Measurements from ENCODE around the gene CDK5RAP3. TPM values are rescaled to one million over a fixed set of nuclear protein-coding genes. Genes with fewer than 3 reads are reported as not detected.
A peak's percentile ranks its signal among the peaks of the same experiment; 100 is the strongest.
"Not testable (repeated sequence)": the region's sequence is repeated elsewhere in the genome, so short reads cannot be mapped to it uniquely, and the experiment has no call there.

The CDK5RAP3 gene, protein sequence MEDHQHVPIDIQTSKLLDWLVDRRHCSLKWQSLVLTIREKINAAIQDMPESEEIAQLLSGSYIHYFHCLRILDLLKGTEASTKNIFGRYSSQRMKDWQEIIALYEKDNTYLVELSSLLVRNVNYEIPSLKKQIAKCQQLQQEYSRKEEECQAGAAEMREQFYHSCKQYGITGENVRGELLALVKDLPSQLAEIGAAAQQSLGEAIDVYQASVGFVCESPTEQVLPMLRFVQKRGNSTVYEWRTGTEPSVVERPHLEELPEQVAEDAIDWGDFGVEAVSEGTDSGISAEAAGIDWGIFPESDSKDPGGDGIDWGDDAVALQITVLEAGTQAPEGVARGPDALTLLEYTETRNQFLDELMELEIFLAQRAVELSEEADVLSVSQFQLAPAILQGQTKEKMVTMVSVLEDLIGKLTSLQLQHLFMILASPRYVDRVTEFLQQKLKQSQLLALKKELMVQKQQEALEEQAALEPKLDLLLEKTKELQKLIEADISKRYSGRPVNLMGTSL
- total RNA-seq (10 to 100 TPM; 56.8 to 66.8 (median 64.9) TPM), polyA plus RNA-seq (54.3 TPM)
- long read RNA-seq, donor 1, transcript CDK5RAP3-231 (12 exons, 2,759 nt) = minor isoform, 6 of 102 reads
- long read RNA-seq, donor 1, transcript CDK5RAP3-201 (14 exons, 1,866 nt) = major isoform, 75 of 102 reads
- long read RNA-seq, donor 1, partial matches to known transcripts = 12 of 102 reads
- long read RNA-seq, donor 1, other reads (novel, unspliced or antisense) = 7 of 102 reads
- long read RNA-seq, donor 2, transcript CDK5RAP3-201 (14 exons, 1,866 nt) = major isoform, 33 of 50 reads
- long read RNA-seq, donor 2, partial matches to known transcripts = 5 of 50 reads
- long read RNA-seq, donor 2, other reads (novel, unspliced or antisense) = 5 of 50 reads
- long read RNA-seq, donor 3, transcript CDK5RAP3-231 (12 exons, 2,759 nt) = minor isoform, 5 of 197 reads
- long read RNA-seq, donor 3, transcript CDK5RAP3-201 (14 exons, 1,866 nt) = major isoform, 168 of 197 reads
- long read RNA-seq, donor 3, partial matches to known transcripts = 4 of 197 reads
- long read RNA-seq, donor 3, other reads (novel, unspliced or antisense) = 17 of 197 reads
- long read RNA-seq, donor 4, transcript CDK5RAP3-201 (14 exons, 1,866 nt) = major isoform, 49 of 62 reads
- long read RNA-seq, donor 4, partial matches to known transcripts = 5 of 62 reads
- long read RNA-seq, donor 4, other reads (novel, unspliced or antisense) = 5 of 62 reads

DNA sequence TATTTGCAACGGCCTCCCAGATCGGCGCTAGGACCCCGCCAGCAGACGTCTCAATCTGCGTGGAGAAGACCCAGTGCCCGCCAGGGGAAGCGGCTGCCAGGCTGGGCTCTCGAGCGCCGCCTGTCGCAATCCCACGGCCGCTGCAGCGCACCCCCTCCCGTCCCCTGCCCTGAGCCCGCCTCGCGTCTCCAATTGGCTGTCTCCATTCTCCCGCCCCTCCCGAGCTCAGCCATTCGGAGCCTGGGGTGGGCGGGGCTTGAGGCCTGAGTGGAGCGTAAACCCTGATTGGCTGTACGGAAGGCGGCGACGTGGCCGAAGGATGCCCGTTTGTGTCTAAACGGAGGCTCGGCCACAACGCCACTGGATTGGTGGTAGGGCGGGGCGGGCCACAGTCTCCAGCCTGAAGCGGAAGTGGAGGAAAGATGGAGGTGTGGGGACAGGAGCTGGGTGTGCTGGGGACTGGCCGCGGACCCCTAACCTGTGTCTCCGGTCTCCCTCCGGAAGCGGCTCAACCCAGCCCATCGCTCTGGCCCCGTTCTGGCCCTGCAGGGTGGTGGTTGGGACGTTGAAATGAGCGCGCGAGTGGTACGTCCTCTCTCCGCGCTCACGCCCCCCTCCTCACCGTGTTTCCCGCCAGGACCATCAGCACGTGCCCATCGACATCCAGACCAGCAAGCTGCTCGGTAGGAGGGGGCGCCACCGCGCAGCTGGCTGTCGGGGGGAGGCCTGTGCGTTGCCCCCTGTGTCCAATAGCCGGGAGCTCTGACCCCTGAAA is at the start of gene CDK5RAP3:
CDK5RAP3 (plus strand) TSS at position 389 of the 775 bp plus-strand sequence; CDS start at position 423, 34 bp downstream.
- DNase-seq = peak; percentile 100
- H3K4me3 ChIP-seq (ENCODE audit: low read length) = peak within 1 kb of the TSS; percentile 57
- H3K27me3 ChIP-seq (ENCODE audit: control insufficient read depth, insufficient read depth) = no peaks in the 10 kb centered on the region
- intact Hi-C loops (cut with DNase I) = loop anchor here in 1 of 4 donors (5.0 kb wide), 2 partner anchors 74 to 129 kb away; partner anchors contain the start of genes SCRN2 and SP2
- ATAC-seq = peak; percentile 99 to 100
- no peaks in the 10 kb centered on the region for H3K9me3 ChIP-seq (ENCODE audit: control insufficient read depth, low read length)
- peak within 1 kb of the TSS; percentile 21 for H3K27ac ChIP-seq (ENCODE audit: low read length)
- under 1% methylated on average over 62 of the region's 62 CpGs for WGBS
- no peaks in the 10 kb centered on the region for H3K4me1 ChIP-seq (ENCODE audit: control insufficient read depth, insufficient read depth, low read length)

DNA sequence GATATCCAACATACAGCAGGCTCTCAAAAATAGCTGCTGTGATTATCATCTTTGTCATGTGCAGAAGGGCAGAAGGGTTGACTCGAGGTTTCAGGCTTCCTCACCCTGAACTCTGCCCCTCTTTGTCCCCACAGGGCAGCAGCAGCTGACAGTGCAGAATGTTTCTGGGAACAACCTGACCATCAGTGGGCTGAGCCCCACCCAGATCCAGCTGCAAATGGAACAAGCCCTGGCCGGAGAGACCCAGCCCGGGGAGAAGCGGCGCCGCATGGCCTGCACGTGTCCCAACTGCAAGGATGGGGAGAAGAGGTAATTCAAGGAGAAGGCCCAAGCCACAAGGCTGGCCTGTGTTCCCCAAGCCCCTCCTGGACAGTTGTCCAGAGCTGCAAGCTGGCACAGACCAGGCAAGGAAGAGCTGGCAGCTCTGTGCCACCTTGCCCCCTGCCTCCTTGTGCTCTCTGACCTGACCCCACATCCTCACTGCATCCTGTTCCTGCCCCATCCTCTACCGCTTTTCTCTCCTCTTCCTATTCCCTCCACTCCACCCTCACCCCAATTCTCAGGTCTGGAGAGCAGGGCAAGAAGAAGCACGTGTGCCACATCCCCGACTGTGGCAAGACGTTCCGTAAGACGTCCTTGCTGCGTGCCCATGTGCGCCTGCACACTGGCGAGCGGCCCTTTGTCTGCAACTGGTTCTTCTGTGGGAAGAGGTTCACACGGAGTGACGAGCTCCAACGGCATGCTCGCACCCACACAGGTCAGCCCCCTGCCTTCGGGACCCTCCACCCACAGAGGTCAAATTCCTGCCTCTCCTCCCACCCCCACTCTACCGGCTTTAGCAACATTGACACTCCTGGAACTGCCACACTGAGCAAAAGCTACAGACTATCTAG is 45.9 kb upstream of the CDK5RAP3 start:
- DNase-seq = no peak
- WGBS = 85% methylated on average over 23 of the region's 23 CpGs
- Histone ChIP-seq H3K27me3 (ENCODE audit: control insufficient read depth, insufficient read depth) (no peaks in the 10 kb centered on the region), H3K4me3 (ENCODE audit: low read length) (no peak overlapping the region), H3K27ac (ENCODE audit: low read length) (no peak overlapping the region), H3K9me3 (ENCODE audit: control insufficient read depth, low read length) (no peaks in the 10 kb centered on the region), H3K4me1 (ENCODE audit: control insufficient read depth, insufficient read depth, low read length) (no peaks in the 10 kb centered on the region)
- intact Hi-C loops (cut with DNase I) = no loop called here
- ATAC-seq = no peak

DNA sequence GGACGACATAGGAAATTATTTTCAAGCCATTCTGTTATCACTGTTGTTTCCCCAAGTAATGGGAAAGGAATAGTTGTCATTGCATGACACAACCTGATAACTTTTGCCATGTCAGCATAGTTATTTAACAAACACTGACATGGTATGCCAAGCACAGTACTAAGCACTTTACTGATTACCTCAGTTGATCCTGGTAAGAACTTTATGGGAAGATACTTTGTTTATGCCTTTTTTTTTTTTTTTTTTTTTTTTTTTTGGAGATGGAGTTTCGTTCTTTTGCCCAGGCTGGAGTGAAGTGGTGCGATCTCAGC is 45.3 kb upstream of the CDK5RAP3 start:
- H3K27ac ChIP-seq (ENCODE audit: low read length) = no peak overlapping the region
- no peaks in the 10 kb centered on the region for H3K4me1 ChIP-seq (ENCODE audit: control insufficient read depth, insufficient read depth, low read length)
- no peak overlapping the region for H3K4me3 ChIP-seq (ENCODE audit: low read length)
- no peaks in the 10 kb centered on the region for H3K27me3 ChIP-seq (ENCODE audit: control insufficient read depth, insufficient read depth)
- intact Hi-C loops (cut with DNase I) = no loop called here
- 77% methylated on average over 3 of the region's 3 CpGs for WGBS
- ATAC-seq = no peak
- DNase-seq = no peak
- no peaks in the 10 kb centered on the region for H3K9me3 ChIP-seq (ENCODE audit: control insufficient read depth, low read length)

DNA sequence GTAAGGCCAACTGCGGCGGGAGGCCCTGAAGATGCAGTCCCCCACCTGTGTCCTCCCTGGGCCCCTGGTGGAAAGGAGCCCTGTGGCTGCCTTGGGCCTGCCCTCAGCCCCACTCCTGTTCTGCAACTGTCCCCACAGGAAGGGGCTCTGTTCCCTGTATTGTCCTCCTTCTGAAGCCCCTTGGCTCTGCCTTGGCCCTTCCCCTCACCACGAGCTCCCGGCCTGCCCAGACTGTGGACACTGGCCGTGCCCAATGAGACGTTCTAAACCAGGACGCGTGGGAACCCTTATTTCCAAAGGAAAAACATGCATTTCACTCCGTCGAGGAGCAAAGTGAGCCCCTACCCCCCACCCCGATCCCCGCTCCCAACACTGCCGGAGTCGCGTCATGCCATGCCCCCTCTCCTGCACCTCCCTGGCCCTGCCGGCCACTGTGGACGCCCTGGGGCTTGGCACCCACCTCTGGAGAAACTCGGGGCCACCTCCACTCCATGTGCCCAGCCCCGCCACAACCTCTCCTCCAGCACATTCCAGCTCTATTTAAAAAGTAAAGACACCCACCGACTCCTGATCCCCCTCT is 43.0 kb upstream of the CDK5RAP3 start:
- no peaks in the 10 kb centered on the region for H3K4me1 ChIP-seq (ENCODE audit: control insufficient read depth, insufficient read depth, low read length)
- 90% methylated on average over 20 of the region's 20 CpGs for WGBS
- H3K9me3 ChIP-seq (ENCODE audit: control insufficient read depth, low read length) = no peaks in the 10 kb centered on the region
- H3K27ac ChIP-seq (ENCODE audit: low read length) = no peak overlapping the region
- no peak for DNase-seq
- no peak overlapping the region for H3K4me3 ChIP-seq (ENCODE audit: low read length)
- no peak for ATAC-seq
- intact Hi-C loops (cut with DNase I) = no loop called here
- no peaks in the 10 kb centered on the region for H3K27me3 ChIP-seq (ENCODE audit: control insufficient read depth, insufficient read depth)

DNA sequence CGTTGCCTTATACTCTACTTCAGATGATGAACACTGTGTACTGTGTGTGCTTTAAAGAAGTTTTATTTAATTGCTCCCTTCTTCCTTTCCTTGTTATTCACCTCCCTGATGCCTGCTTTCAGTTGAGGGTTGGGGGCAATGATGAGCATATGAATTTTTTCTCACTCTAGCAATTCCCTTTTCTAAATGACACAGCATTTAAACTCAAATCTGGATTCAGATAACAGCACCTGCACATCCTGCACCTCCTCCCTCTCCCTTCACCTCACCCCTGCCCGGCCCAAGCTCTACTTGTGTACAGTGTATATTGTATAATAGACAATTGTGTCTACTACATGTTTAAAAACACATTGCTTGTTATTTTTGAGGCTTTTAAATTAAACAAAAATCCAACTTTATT is 42.5 kb upstream of the CDK5RAP3 start:
- Histone ChIP-seq H3K27me3 (ENCODE audit: control insufficient read depth, insufficient read depth) (no peaks in the 10 kb centered on the region), H3K4me1 (ENCODE audit: control insufficient read depth, insufficient read depth, low read length) (no peaks in the 10 kb centered on the region), H3K4me3 (ENCODE audit: low read length) (no peak overlapping the region), H3K27ac (ENCODE audit: low read length) (no peak overlapping the region), H3K9me3 (ENCODE audit: control insufficient read depth, low read length) (no peaks in the 10 kb centered on the region)
- WGBS = 79% methylated on average over 2 of the region's 2 CpGs
- no peak for DNase-seq
- intact Hi-C loops (cut with DNase I) = no loop called here
- ATAC-seq = no peak

DNA sequence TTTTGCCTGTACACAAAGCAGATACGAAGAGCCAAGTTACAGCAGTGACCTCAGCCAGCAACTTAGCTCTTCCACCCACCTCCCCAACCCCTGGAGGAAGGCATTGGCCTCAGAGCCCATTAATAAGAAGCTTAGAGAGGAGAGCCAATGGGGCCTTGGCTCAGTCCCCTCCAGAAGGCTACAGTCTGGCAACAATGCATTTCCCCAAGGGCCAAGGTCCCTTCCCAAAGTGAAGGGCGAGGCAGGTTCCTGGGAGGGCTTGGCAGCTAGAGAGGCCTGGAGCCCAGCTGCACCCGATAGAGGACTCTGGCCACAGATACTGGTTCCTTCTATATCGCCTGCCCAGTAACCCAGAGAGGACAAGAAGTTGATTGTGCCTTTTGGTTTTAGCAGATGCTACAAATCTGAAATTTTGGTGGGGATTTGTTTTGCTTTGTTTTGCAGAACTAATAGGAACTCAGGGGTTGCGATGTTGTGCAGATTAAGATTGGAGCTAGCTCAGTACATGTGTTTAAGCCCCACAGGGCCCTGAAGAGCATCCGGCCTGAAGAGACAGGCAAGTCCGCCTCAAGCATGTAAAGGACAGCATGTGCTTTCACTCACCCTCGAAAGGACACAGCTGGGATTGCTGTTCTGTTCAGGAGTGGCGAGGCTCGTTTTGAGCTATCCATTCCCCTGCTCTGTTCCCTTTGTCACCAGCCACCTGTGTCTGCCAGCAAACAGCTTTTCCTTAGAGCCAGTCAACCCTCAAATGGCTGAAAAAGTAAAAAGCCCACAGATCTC is 41.5 kb upstream of the CDK5RAP3 start:
- no peaks in the 10 kb centered on the region for H3K4me1 ChIP-seq (ENCODE audit: control insufficient read depth, insufficient read depth, low read length)
- WGBS = 63% methylated on average over 10 of the region's 10 CpGs
- H3K27me3 ChIP-seq (ENCODE audit: control insufficient read depth, insufficient read depth) = no peaks in the 10 kb centered on the region
- no peak overlapping the region for H3K4me3 ChIP-seq (ENCODE audit: low read length)
- intact Hi-C loops (cut with DNase I) = no loop called here
- no peak overlapping the region for H3K27ac ChIP-seq (ENCODE audit: low read length)
- ATAC-seq (peak; percentile 34 to 70), DNase-seq (peak in 1 of 3 donors; percentile 75)
- H3K9me3 ChIP-seq (ENCODE audit: control insufficient read depth, low read length) = no peaks in the 10 kb centered on the region

DNA sequence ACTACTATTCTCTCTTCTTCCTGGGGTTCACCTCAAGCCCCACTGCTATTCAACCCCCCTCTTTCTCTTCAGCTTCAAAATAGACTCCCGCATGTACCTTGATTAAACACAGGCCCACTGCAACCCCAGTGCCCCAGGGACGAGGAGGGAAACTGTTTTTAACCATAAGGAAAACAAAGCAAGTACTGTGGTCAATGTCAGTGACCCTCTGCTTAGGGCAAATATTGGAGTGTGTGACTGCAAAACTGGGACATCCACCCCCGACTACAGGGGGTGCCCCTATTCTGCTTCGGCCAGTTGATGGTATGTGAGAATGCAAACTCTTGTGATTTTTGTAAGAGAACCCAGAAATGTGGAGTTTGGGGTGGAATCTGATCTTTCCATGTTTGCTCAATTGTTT is 39.1 kb upstream of the CDK5RAP3 start:
- no peaks in the 10 kb centered on the region for H3K9me3 ChIP-seq (ENCODE audit: control insufficient read depth, low read length)
- 83% methylated on average over 4 of the region's 4 CpGs for WGBS
- intact Hi-C loops (cut with DNase I) = no loop called here
- ATAC-seq (no peak), DNase-seq (no peak)
- no peaks in the 10 kb centered on the region for H3K27me3 ChIP-seq (ENCODE audit: control insufficient read depth, insufficient read depth)
- peaks cover 4% of the 10 kb centered on the region for H3K4me1 ChIP-seq (ENCODE audit: control insufficient read depth, insufficient read depth, low read length)
- no peak overlapping the region for H3K27ac ChIP-seq (ENCODE audit: low read length)
- H3K4me3 ChIP-seq (ENCODE audit: low read length) = no peak overlapping the region

DNA sequence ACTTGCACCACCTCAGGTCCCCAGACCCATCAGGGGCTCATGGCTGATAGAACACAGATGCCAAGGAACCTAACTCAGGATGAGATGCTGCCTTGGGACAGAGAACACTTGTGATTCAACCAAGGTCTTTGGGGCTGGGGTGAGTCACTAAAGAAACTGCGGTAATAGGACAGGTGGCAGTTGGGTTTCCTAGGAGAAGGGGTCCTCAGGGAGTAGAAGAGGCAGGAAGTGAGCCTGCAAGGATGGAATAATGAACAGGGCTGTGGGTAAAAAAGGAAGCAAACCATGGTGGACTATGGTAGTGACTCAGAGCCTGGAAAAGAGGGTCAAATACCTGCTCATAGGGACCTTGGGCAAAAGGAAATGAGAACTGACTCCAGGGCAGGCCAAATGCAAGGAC is 36.1 kb upstream of the CDK5RAP3 start:
- no peak for ATAC-seq
- no peak overlapping the region for H3K27ac ChIP-seq (ENCODE audit: low read length)
- H3K4me1 ChIP-seq (ENCODE audit: control insufficient read depth, insufficient read depth, low read length) = peaks cover 4% of the 10 kb centered on the region
- intact Hi-C loops (cut with DNase I) = no loop called here
- no peaks in the 10 kb centered on the region for H3K9me3 ChIP-seq (ENCODE audit: control insufficient read depth, low read length)
- H3K4me3 ChIP-seq (ENCODE audit: low read length) = no peak overlapping the region
- WGBS = 91% methylated on average over 1 of the region's 1 CpG
- no peaks in the 10 kb centered on the region for H3K27me3 ChIP-seq (ENCODE audit: control insufficient read depth, insufficient read depth)
- no peak for DNase-seq

DNA sequence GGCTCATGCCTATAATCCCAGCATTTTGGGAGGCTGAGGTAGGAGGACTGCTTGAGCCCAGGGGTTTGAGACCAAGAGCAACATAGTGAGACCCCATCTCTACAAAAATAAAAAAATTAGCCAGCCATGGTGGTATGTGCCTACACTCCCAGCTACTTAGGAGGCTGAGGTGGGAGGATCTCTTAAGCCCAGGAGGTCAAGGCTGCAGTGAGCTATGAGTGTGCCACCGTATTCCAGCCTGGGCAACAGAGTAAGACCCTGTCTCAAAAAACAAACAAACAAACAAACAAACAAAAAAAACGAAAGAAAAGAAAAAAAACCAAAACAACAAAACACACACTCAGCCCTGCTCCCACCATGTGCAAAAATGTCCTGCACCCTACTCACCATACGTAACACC is 35.4 kb upstream of the CDK5RAP3 start:
- intact Hi-C loops (cut with DNase I); H3K4me3 ChIP-seq (ENCODE audit: low read length); H3K27ac ChIP-seq (ENCODE audit: low read length); H3K9me3 ChIP-seq (ENCODE audit: control insufficient read depth, low read length); H3K27me3 ChIP-seq (ENCODE audit: control insufficient read depth, insufficient read depth); DNase-seq; H3K4me1 ChIP-seq (ENCODE audit: control insufficient read depth, insufficient read depth, low read length); ATAC-seq: not testable (repeated sequence)
- 81% methylated on average over 3 of the region's 3 CpGs for WGBS

All from right cardiac atrium (tissue), 5 donors.